Measurements from ENCODE around the gene KIF12. TPM values are rescaled to one million over a fixed set of nuclear protein-coding genes. Genes with fewer than 3 reads are reported as not detected.

KIF12 gene
- total RNA-seq, 1 experiment from 2014 or later: 54.6 TPM

- peaks cover 6% of the 10 kb centered on the region; the same call in 1 of the 2 replicates for H3K9me3 ChIP-seq
- ChIA-PET CTCF (no interaction called here), POLR2A (no interaction called here)
- H3K36me3 Mint-ChIP-seq (ENCODE audit: insufficient read depth, unreplicated experiment): no peaks in the 10 kb centered on the region
- peaks cover 46% of the 10 kb centered on the region for H3K4me1 ChIP-seq
- no peak overlapping the region for H3K4me3 Mint-ChIP-seq (ENCODE audit: unreplicated experiment)
- intact Hi-C loops (cut with micrococcal nuclease; ENCODE audit: unreplicated experiment): no loop called here
- BruUV-seq (replicated peaks): no TSS peak
- no peaks in the 10 kb centered on the region for H3K27me3 Mint-ChIP-seq (ENCODE audit: insufficient read depth, unreplicated experiment)
- peaks cover 37% of the 10 kb centered on the region for H3K4me1 Mint-ChIP-seq (ENCODE audit: low read depth, unreplicated experiment)
- TF ChIP-seq CTCF (IDR thresholded peaks at IDR 0.05; ENCODE audit: insufficient read depth in 1 of 2, low read depth in 1 of 2, low read length in 1 of 2, severe bottlenecking in 1 of 2, unreplicated experiment in 1 of 2): no peak
- no peak overlapping the region for H3K4me3 ChIP-seq (ENCODE audit: low read depth, low read length)
- H3K9me3 Mint-ChIP-seq (ENCODE audit: unreplicated experiment): peaks cover 10% of the 10 kb centered on the region
- peak overlapping the region; percentile 79 for H3K27ac Mint-ChIP-seq (ENCODE audit: unreplicated experiment)
- no peak for DNase-seq
- H3K27me3 ChIP-seq (replicated peaks; ENCODE audit: control insufficient read depth, insufficient read depth, low read length): no peaks in the 10 kb centered on the region
- 0 out of 2 replicates have a peak, but pooled peaks cover 2% of the 10 kb centered on the region for H3K36me3 ChIP-seq (ENCODE audit: control insufficient read depth, insufficient read depth, low read length)
Observed at GRCh38 chr9:114077162-114077837, 21.8 kb downstream of the KIF12 start.

- CTCF ChIA-PET: no interaction called here
Observed at GRCh38 chr9:114076237-114077161, 22.6 kb downstream of the KIF12 start.

More at GRCh38 chr9:114076237-114077161, 22.6 kb downstream of the KIF12 start:
- BruUV-seq (replicated peaks): no TSS peak
- H3K27me3 ChIP-seq (replicated peaks; ENCODE audit: control insufficient read depth, insufficient read depth, low read length): no peaks in the 10 kb centered on the region
- H3K9me3 ChIP-seq: peaks cover 6% of the 10 kb centered on the region; the same call in 1 of the 2 replicates
- no peak overlapping the region for H3K4me3 ChIP-seq (ENCODE audit: low read depth, low read length)
- POLR2A ChIA-PET: interaction anchor here (0.6 kb wide), 1 partner anchor 468 kb away, joined by 3 read pairs; no protein-coding TSS in a partner anchor
- intact Hi-C loops (cut with micrococcal nuclease; ENCODE audit: unreplicated experiment): no loop called here
- H3K9me3 Mint-ChIP-seq (ENCODE audit: unreplicated experiment): peaks cover 10% of the 10 kb centered on the region
- H3K36me3 ChIP-seq (ENCODE audit: control insufficient read depth, insufficient read depth, low read length): 0 out of 2 replicates have a peak, but pooled peaks cover 2% of the 10 kb centered on the region
- no peaks in the 10 kb centered on the region for H3K36me3 Mint-ChIP-seq (ENCODE audit: insufficient read depth, unreplicated experiment)
- no peaks in the 10 kb centered on the region for H3K27me3 Mint-ChIP-seq (ENCODE audit: insufficient read depth, unreplicated experiment)
- TF ChIP-seq CTCF (IDR thresholded peaks at IDR 0.05; ENCODE audit: insufficient read depth in 1 of 2, low read depth in 1 of 2, low read length in 1 of 2, severe bottlenecking in 1 of 2, unreplicated experiment in 1 of 2): no peak
- peaks cover 38% of the 10 kb centered on the region for H3K4me1 ChIP-seq
- H3K4me1 Mint-ChIP-seq (ENCODE audit: low read depth, unreplicated experiment): peaks cover 29% of the 10 kb centered on the region
- no peak for DNase-seq
- no peak overlapping the region for H3K4me3 Mint-ChIP-seq (ENCODE audit: unreplicated experiment)
- peak overlapping the region; percentile 42 for H3K27ac Mint-ChIP-seq (ENCODE audit: unreplicated experiment)
